ENCODE measurements around the gene COX8A. TPM values are rescaled to one million over a fixed set of nuclear protein-coding genes. Genes with fewer than 3 reads are reported as not detected.

COX8A gene
- total RNA-seq, 1 donor from 2014 or later, result 182 TPM

DNA sequence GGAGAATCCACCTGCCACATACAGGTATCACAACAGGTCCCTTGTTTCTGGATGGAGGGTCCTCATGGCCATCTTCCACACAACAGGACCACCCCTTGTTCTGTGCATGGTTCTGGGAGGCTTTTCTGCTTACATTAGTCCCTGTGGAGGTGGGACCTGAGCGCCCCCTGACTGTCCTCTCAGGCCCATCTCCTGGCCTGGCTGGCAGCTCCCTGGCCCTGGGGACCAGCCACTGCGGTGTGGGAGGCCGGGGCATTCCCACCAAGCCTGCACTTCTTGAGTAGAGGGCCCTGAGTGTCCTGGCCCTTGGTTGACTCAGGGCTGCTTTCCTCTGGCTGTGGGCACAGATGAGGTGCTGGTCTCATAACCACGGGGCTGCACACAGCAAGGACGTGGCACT, 5.0 kb downstream of the COX8A start:
- CTCF ChIA-PET, result no interaction called here
- DNase-seq, result no peak

DNA sequence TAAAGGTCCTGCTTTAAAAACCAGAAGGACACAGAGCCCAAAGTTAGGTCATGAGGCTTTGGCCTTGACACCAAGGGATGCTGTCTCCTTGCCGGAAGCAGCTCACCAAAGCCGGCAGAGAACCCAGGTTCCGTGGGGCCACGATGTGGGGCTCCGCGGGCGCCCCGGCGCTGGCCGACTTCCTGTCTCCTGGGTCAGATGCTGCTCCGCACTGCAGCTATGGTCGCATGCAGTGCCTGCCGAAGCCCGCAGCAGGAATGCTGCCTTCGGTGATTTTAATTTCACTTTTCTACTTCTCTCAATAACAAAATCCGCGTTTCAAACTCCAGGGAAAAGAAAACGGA, 11.4 kb downstream of the COX8A start:
- peaks cover 43% of the 10 kb centered on the region for H3K4me1 Mint-ChIP-seq
- ATAC-seq (ENCODE audit: low read depth), result peak; percentile 71
- no peaks in the 10 kb centered on the region for H3K9me3 Mint-ChIP-seq
- CTCF ChIA-PET, result interaction anchor here (0.6 to 1.1 kb wide), 3 partner anchors 15 to 1288 kb away, joined by 3 to 6 read pairs (median 3); no protein-coding TSS in a partner anchor
- intact Hi-C loops (cut with micrococcal nuclease), result loop anchor here (1.0 to 5.0 kb wide), 4 partner anchors 11 to 257 kb away; partner anchors contain the start of genes COX8A and FKBP2
- peak; percentile 56 for DNase-seq
- H3K27me3 Mint-ChIP-seq, result no peaks in the 10 kb centered on the region
- TF ChIP-seq, protein P1, sequence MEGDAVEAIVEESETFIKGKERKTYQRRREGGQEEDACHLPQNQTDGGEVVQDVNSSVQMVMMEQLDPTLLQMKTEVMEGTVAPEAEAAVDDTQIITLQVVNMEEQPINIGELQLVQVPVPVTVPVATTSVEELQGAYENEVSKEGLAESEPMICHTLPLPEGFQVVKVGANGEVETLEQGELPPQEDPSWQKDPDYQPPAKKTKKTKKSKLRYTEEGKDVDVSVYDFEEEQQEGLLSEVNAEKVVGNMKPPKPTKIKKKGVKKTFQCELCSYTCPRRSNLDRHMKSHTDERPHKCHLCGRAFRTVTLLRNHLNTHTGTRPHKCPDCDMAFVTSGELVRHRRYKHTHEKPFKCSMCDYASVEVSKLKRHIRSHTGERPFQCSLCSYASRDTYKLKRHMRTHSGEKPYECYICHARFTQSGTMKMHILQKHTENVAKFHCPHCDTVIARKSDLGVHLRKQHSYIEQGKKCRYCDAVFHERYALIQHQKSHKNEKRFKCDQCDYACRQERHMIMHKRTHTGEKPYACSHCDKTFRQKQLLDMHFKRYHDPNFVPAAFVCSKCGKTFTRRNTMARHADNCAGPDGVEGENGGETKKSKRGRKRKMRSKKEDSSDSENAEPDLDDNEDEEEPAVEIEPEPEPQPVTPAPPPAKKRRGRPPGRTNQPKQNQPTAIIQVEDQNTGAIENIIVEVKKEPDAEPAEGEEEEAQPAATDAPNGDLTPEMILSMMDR (IDR thresholded peaks at IDR 0.05), result no peak
- POLR2A ChIA-PET, result interaction anchor here (0.6 to 3.1 kb wide), 7 partner anchors 8 to 1348 kb away, joined by 3 to 17 read pairs (median 4); partner anchors contain the start of gene COX8A
- H3K4me3 Mint-ChIP-seq, result peak overlapping the region; percentile 95
- H3K36me3 Mint-ChIP-seq (ENCODE audit: low read depth), result peaks cover 29% of the 10 kb centered on the region
- peak overlapping the region; percentile 98 for H3K27ac Mint-ChIP-seq

More for the DNA sequence above, 5.0 kb downstream of the COX8A start:
- TF ChIP-seq, protein P1 (IDR thresholded peaks at IDR 0.05), result no peak
- Mint-ChIP-seq H3K27ac (no peak overlapping the region), H3K4me1 (peaks cover 32% of the 10 kb centered on the region), H3K4me3 (no peak overlapping the region), H3K27me3 (no peaks in the 10 kb centered on the region), H3K36me3 (ENCODE audit: low read depth) (peaks cover 13% of the 10 kb centered on the region), H3K9me3 (no peaks in the 10 kb centered on the region)
- intact Hi-C loops (cut with micrococcal nuclease), result no loop called here
- ATAC-seq (ENCODE audit: low read depth), result no peak
- POLR2A ChIA-PET, result interaction anchor here (0.7 kb wide), 1 partner anchor 1098 kb away, joined by 5 read pairs; the partner anchor contains the start of gene SLC3A2

DNA sequence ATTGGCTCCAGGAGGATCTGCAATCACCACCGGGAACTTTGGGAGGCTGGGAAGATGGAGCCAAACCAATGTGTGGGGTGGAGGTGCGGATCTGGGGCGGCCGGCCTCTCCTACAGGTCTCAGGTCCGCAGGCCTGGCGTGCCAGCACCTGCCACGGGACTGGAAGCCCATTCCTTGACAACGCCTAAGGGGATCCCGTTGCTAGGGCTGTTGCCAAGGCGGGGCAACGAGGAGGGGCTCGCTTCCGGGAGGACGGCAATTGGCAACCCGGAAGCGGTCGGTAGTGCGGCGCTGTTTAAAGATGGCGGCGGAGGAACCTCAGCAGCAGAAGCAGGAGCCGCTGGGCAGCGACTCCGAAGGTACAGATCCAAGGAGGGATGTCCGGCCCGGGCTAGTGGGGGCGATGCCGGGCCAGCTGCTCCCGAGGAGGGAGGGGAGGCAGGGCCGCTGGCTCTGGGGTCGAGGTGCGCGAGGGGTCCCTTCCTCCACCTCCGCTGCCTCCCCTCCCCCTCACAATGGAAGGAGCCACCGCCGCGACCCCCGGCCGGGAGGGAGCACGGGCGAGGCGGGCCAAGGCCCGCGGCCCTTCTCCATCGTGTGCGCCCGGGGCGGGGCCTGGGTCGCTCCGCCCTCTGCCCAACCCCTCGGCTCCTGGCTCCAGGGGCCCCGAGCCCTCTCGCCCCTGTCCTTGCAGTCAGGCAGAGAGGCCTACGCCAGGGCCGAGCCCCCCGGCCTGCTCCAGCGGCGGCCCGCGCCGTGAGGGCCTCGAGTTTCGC, 11.9 kb downstream of the COX8A start, which contains the start of gene OTUB1:
TSS of gene OTUB1 (plus strand) at position 283 of the 776 bp plus-strand sequence. CDS start at position 302, 19 bp downstream.
- no peaks in the 10 kb centered on the region for H3K9me3 Mint-ChIP-seq
- intact Hi-C loops (cut with micrococcal nuclease), result loop anchor here (1.0 to 5.0 kb wide), 4 partner anchors 12 to 256 kb away; partner anchors contain the start of genes COX8A and FKBP2
- no peaks in the 10 kb centered on the region for H3K27me3 Mint-ChIP-seq
- ATAC-seq (ENCODE audit: low read depth) (peak; percentile 86), DNase-seq (peak; percentile 80)
- H3K27ac Mint-ChIP-seq, result peak within 1 kb of the TSS; percentile 98
- ChIA-PET CTCF (interaction anchor here (0.6 to 1.1 kb wide), 2 partner anchors 14 to 149 kb away, joined by 3 to 6 read pairs; no protein-coding TSS in a partner anchor), POLR2A (interaction anchor here (0.6 to 3.1 kb wide), 7 partner anchors 9 to 1347 kb away, joined by 3 to 17 read pairs (median 4); partner anchors contain the start of gene COX8A)
- H3K36me3 Mint-ChIP-seq (ENCODE audit: low read depth), result peaks cover 34% of the 10 kb centered on the region
- peaks cover 43% of the 10 kb centered on the region for H3K4me1 Mint-ChIP-seq
- TF ChIP-seq, protein P1 (IDR thresholded peaks at IDR 0.05), result no peak
- H3K4me3 Mint-ChIP-seq, result peak within 1 kb of the TSS; percentile 95

DNA sequence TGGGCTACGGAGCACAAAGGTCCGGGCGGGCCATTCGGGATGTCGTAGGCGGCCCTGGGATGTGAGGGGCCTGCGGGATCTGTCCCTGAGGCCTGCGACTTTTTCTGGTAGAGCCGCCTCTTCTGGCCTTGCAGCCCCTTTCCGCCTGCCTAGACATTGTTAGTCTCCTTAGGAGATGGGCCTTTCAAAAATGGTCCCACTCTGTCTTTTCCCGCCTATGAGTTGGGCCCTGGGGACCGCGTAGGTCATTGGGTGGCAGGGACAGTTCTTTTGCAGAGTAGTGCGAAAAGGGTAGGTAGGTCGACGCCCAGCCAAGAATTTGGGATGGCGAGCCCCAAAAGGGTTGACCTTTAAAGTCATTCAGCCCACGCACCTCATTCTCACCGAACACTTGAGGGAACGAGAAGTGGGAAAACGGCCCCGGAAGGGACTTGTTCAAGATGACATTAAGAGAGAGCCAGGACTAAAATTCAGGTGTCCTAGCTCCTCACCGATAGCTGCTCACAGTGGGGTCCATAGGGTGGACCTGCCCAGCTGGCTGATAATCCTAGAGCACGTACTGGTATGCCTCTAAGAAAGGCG, 12.6 kb downstream of the COX8A start:
- intact Hi-C loops (cut with micrococcal nuclease), result loop anchor here (1.0 to 5.0 kb wide), 4 partner anchors 13 to 255 kb away; partner anchors contain the start of genes COX8A and FKBP2
- Mint-ChIP-seq H3K27ac (no peak overlapping the region), H3K4me3 (peak overlapping the region; percentile 75), H3K9me3 (no peaks in the 10 kb centered on the region), H3K4me1 (peaks cover 42% of the 10 kb centered on the region), H3K36me3 (ENCODE audit: low read depth) (peaks cover 41% of the 10 kb centered on the region), H3K27me3 (no peaks in the 10 kb centered on the region)
- TF ChIP-seq, protein P1 (IDR thresholded peaks at IDR 0.05), result no peak
- ATAC-seq (ENCODE audit: low read depth) (no peak), DNase-seq (no peak)
- ChIA-PET CTCF (no interaction called here), POLR2A (interaction anchor here (3.1 kb wide), 1 partner anchor 12 kb away, joined by 17 read pairs; the partner anchor contains the start of gene COX8A)
